ENCODE results near the gene ZNF836.
"Not testable (repeated sequence)": the region's sequence is repeated elsewhere in the genome, so short reads cannot be mapped to it uniquely, and the experiment has no call there.

ZNF836 gene

GRCh38 chr19:52171321-52172169 is at the start of gene ZNF836:
Gene ZNF836 (minus strand): TSS chr19:52171621. CDS start chr19:52168072, 3,549 bp downstream.
- peak; percentile 47 for DNase-seq

- no peak for DNase-seq
Observed at GRCh38 chr19:52221031-52221430, 49.6 kb upstream of the ZNF836 start.

- no peak for DNase-seq
Observed at GRCh38 chr19:52219611-52220010, 48.2 kb upstream of the ZNF836 start.

- DNase-seq, result no peak
Observed at GRCh38 chr19:52217576-52217975, 46.2 kb upstream of the ZNF836 start.

GRCh38 chr19:52216401-52216800 is 45.0 kb upstream of the ZNF836 start:
- DNase-seq, result no peak

- DNase-seq, result no peak
Observed at GRCh38 chr19:52214241-52214640, 42.8 kb upstream of the ZNF836 start.

GRCh38 chr19:52212572-52213255 is 41.3 kb upstream of the ZNF836 start:
- DNase-seq, result no peak

GRCh38 chr19:52211926-52212571 is 40.6 kb upstream of the ZNF836 start:
- DNase-seq, result no peak

- DNase-seq, result no peak
Observed at GRCh38 chr19:52211203-52211602, 39.8 kb upstream of the ZNF836 start.

GRCh38 chr19:52206481-52206880 is 35.1 kb upstream of the ZNF836 start:
- DNase-seq, result no peak

GRCh38 chr19:52200755-52201391 is 29.5 kb upstream of the ZNF836 start:
- not testable (repeated sequence) for DNase-seq

- no peak for DNase-seq
Observed at GRCh38 chr19:52200044-52200443, 28.6 kb upstream of the ZNF836 start.

GRCh38 chr19:52198678-52199077 is 27.3 kb upstream of the ZNF836 start:
- no peak for DNase-seq

- DNase-seq, result no peak
Observed at GRCh38 chr19:52197964-52198363, 26.5 kb upstream of the ZNF836 start.

- no peak for DNase-seq
Observed at GRCh38 chr19:52196256-52196967, 25.0 kb upstream of the ZNF836 start.

GRCh38 chr19:52191951-52192350 is 20.5 kb upstream of the ZNF836 start:
- no peak for DNase-seq

- no peak for DNase-seq
Observed at GRCh38 chr19:52191389-52191788, 20.0 kb upstream of the ZNF836 start.

GRCh38 chr19:52190487-52191293 is 19.3 kb upstream of the ZNF836 start:
- no peak for DNase-seq

GRCh38 chr19:52189735-52190486 is 18.5 kb upstream of the ZNF836 start, which contains the start of gene PPP2R1A:
Gene PPP2R1A (plus strand): TSS chr19:52190052. CDS start chr19:52190097, 45 bp downstream.
- DNase-seq, result peak; percentile 100

GRCh38 chr19:52188822-52189734 is 17.7 kb upstream of the ZNF836 start:
- no peak for DNase-seq

Measured in NK-92 treated with Interleukin-12 subunit alpha and Interleukin-12 subunit beta, amount 100 ng/mL, for 24 hours (cell line).